Middle frontal gyrus (tissue), 1 donor: Measurements from ENCODE around the gene ATP6V0A4.
"Not testable (repeated sequence)": the region's sequence is repeated elsewhere in the genome, so short reads cannot be mapped to it uniquely, and the experiment has no call there.

Source experiments
- DNase-seq: peaks from one replicate; pipeline ENCODE4 v3.0.0-alpha.2; 2015; ENCODE audit warnings: low spot score; ENCODE audit errors: extremely low spot score

The ATP6V0A4 gene

GRCh38 chr7:138797715-138798320, at the start of gene ATP6V0A4, which contains the start of gene TMEM213:
TSS of gene ATP6V0A4 (minus strand) at chr7:138798196. CDS start at chr7:138771247, 26,949 bp downstream.
TSS of gene TMEM213 (plus strand) at chr7:138797994. CDS start at chr7:138798105, 111 bp downstream.
- no peak for DNase-seq

- DNase-seq = no peak
These were observed 47.7 kb upstream of the ATP6V0A4 start for GRCh38 chr7:138845711-138846110.

- DNase-seq = no peak
These were observed 45.9 kb upstream of the ATP6V0A4 start for GRCh38 chr7:138843632-138844580.

DNA sequence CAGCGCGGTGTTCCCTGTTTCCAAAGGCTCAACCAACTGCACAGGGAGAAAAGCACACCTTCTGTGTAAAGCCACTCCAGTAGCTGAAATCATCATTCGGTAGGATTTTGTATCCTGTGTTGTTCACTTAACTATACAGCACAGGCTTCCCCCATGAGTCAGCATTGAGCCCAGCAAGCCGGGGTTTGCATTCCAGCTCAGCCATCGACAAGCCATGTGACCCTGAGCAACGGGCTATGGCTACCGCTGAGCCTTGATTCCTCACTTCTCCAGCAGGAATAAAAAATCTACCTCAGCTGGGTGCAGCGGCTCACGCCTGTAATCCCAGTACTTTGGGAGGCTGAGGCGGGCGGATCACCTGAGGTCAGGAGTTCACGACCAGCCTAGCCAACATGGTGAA, 44.1 kb upstream of the ATP6V0A4 start:
- no peak for DNase-seq

- no peak for DNase-seq
These were observed 40.2 kb upstream of the ATP6V0A4 start for GRCh38 chr7:138838166-138838565.

DNA sequence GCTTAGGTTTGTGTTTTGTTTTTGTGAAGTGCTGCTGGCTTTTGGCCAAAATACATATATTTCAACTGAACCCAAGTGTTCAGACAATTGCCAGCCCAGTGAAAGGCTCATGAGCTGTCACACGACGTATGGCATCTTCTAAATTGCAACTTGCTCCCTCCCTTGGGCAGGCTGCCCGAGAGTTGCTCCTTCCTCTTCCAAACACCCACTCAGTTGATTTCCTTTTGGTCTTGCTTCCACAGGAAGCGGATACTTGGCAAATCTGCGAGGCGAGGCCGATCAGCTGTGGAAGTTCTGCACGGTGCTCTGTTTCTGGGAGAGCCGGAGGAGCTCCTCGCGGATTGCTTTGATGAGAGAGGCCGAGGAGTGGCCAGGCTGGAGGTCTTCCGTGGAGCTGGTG, 39.6 kb upstream of the ATP6V0A4 start:
- DNase-seq = no peak

GRCh38 chr7:138835087-138835486, 37.1 kb upstream of the ATP6V0A4 start:
- DNase-seq = no peak

GRCh38 chr7:138834583-138834982, 36.6 kb upstream of the ATP6V0A4 start:
- DNase-seq = no peak

DNA sequence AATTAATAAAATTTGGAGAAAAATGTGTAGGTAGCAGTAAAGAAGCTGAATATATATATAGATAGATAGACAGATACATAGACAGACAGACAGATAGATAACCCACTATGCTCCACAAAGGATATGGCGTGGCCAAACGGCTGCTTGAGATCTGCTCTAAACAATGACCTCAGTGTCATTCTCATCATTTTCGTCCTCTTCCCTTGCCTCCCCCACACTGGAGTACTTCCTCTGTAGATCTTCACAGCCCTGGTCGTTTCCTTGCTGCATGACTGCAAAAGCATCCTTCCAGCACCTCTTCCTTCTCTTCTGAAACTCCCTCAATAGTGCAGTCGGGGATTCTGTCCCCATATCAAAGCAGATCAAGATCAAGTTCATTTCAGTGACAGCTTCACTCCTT, 35.6 kb upstream of the ATP6V0A4 start:
- no peak for DNase-seq

- DNase-seq = no peak
These were observed 35.0 kb upstream of the ATP6V0A4 start for GRCh38 chr7:138832966-138833365.

DNA sequence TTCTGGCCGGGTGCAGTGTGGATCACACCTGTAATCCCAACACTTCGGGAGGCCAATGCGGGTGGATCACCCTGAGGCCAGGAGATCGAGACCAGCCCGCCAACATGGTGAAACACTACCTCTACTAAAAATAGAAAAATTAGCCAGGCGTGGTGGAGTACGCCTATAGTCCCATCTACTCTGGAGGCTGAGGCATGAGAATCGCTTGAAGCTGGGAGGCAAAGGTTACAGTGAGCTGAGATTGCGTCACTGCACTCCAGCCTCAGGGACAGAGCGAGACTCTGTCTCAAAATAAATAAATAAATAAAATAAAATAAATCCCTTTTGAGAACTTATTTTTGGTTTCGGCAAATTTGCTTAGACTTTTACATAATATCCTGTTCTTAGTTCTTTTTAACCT, 31.3 kb upstream of the ATP6V0A4 start:
- no peak for DNase-seq

DNA sequence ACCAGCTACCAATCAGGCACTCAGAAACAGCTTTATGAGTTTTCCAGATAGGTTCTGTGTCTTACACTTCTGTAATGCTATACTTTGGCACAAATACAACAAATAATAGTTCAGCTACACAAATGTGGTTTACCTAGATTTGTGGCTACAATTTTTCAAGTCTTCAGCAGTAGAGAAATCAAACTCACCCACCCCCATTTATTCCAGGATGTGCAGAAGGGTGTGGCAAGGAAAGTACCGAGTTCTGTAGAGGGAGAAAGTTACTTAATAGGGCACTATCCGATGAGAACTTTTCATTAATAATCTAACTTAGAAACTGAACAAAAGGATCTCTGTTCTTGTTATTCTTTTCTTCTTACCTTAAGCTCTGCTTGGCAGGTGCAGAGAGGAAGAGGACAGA, 30.3 kb upstream of the ATP6V0A4 start:
- DNase-seq = no peak

- no peak for DNase-seq
These were observed 27.2 kb upstream of the ATP6V0A4 start for GRCh38 chr7:138825049-138825721.

GRCh38 chr7:138822867-138823535, 25.0 kb upstream of the ATP6V0A4 start:
- no peak for DNase-seq

GRCh38 chr7:138821912-138822311, 23.9 kb upstream of the ATP6V0A4 start:
- no peak for DNase-seq

DNA sequence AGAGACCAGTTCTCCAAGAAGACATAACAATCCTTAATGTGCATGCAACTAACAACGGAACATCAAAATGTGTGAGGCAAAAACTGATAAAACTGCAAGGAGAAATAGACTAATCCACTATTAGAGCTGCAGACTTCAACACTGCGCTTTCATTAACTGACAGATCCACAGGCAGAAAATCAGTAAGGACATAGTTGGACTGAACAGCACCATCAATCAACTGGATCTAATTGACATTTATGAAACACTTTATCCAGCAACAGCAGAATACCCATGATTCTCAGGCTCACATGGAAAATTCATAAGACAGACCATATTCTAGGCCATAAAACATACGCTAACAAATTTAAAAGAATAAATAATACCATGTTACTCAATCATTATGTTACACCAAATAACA, 21.6 kb upstream of the ATP6V0A4 start:
- DNase-seq = no peak

- no peak for DNase-seq
These were observed 18.7 kb upstream of the ATP6V0A4 start for GRCh38 chr7:138816650-138817049.

GRCh38 chr7:138814816-138815332, 16.9 kb upstream of the ATP6V0A4 start:
- DNase-seq = no peak

GRCh38 chr7:138813945-138814344, 15.9 kb upstream of the ATP6V0A4 start:
- DNase-seq = no peak

GRCh38 chr7:138811327-138811726, 13.3 kb upstream of the ATP6V0A4 start:
- DNase-seq = not testable (repeated sequence)

DNA sequence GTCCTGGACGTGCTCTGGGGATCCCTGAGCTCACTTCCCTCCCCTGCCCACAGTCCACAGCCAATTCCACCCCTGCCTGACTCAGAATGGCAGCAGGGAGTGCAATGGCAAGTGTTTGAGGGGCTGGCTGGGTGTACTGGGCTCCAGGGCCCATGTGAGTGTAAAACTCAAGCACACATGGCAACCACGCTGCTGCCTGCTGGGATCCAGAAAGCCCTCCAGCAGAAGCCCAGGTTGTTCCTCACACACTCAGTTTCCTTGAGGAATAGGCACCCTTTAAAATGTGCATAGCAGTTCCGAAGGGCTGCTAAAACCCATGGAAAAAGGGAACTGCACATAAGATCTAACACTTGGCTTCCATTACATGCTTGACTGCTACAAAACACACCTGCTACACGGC, 11.3 kb upstream of the ATP6V0A4 start:
- DNase-seq = no peak
